ENCODE results near the gene AFF3. TPM values are rescaled to one million over a fixed set of nuclear protein-coding genes. Genes with fewer than 3 reads are reported as not detected.

The AFF3 gene
- total and polyA plus RNA-seq, 10 of the 15 experiments (the other 5 are each of a cell fraction or from before 2014, with no cell fraction given), result 0.26 to 5.5 (median 3.0) TPM

GRCh38 chr2:100017633-100018032 is 124.8 kb downstream of the AFF3 start:
- no peaks in the 10 kb centered on the region for H3K4me1 ChIP-seq (ENCODE audit: control insufficient read depth, insufficient read depth, low read length)
- ChIA-PET CTCF (no interaction called here), RAD21 (ENCODE audit: unreplicated experiment) (no interaction called here), SMC1A (ENCODE audit: uncharacterized antibody, unreplicated experiment) (no interaction called here), POLR2A (no interaction called here)
- no peak overlapping the region for H3K9ac ChIP-seq (ENCODE audit: control insufficient read depth, insufficient read depth, low read length)
- no peaks in the 10 kb centered on the region; the same call in 2 of the 3 replicates for H3K9me3 ChIP-seq (replicated peaks; ENCODE audit: control insufficient read depth, insufficient read depth, low read length)
- no peaks in the 10 kb centered on the region for H3K27me3 ChIP-seq (replicated peaks in 1 of 2; ENCODE audit: control insufficient read depth in 2 of 2, insufficient read depth in 2 of 2, low read length in 1 of 2)
- no peak overlapping the region for H3K27ac ChIP-seq (ENCODE audit: control insufficient read depth, insufficient read depth)
- intact Hi-C loops (cut with micrococcal nuclease; ENCODE audit: unreplicated experiment), result no loop called here
- H3K4me3 ChIP-seq, result no peak overlapping the region
- no TSS peak for BruUV-seq (replicated peaks)
- DNase-seq (ENCODE audit: low read depth, low spot score), result no peak
- 60% methylated on average over 1 of the region's 1 CpG for WGBS (ENCODE audit: insufficient coverage, insufficient replicate concordance, low lambda C conversion rate, missing lambda C conversion rate)
- FAIRE-seq, result peak; percentile 38
- H3K4me2 ChIP-seq (ENCODE audit: control insufficient read depth, insufficient read depth), result no peak overlapping the region
- in situ Hi-C loops (cut with MboI), result no loop called here
- H3K79me2 ChIP-seq (ENCODE audit: control insufficient read depth, insufficient read depth, low read length), result no peaks in the 10 kb centered on the region
- no peak for ATAC-seq
- no peaks in the 10 kb centered on the region for H4K20me1 ChIP-seq (ENCODE audit: control insufficient read depth, insufficient read depth)
- no peaks in the 10 kb centered on the region for H3K36me3 ChIP-seq (ENCODE audit: control insufficient read depth in 2 of 2, insufficient read depth in 2 of 2, low read length in 1 of 2)
- no peak for TF ChIP-seq NFYB (IDR thresholded peaks at IDR 0.05; ENCODE audit: insufficient read depth, low read depth, low read length)
- TF ChIP-seq SIN3A (IDR thresholded peaks at IDR 0.05; ENCODE audit: low read depth, low read length), result no peak
- no peak for TF ChIP-seq ATF3 (IDR thresholded peaks at IDR 0.05; ENCODE audit: borderline replicate concordance, extremely low read depth, low read depth, low read length)
- TF ChIP-seq ELK1 (IDR thresholded peaks at IDR 0.05; ENCODE audit: low read depth, low read length), result no peak
- no peak overlapping the region for H2AFZ ChIP-seq (ENCODE audit: control insufficient read depth, low read depth, low read length)

- FAIRE-seq, result no peak
- Histone ChIP-seq H2AFZ (ENCODE audit: control insufficient read depth, low read depth, low read length) (no peak overlapping the region), H3K36me3 (ENCODE audit: control insufficient read depth in 2 of 2, insufficient read depth in 2 of 2, low read length in 1 of 2) (no peaks in the 10 kb centered on the region), H3K4me3 (no peak overlapping the region), H3K27ac (ENCODE audit: control insufficient read depth, insufficient read depth) (no peak overlapping the region), H3K79me2 (ENCODE audit: control insufficient read depth, insufficient read depth, low read length) (no peaks in the 10 kb centered on the region), H4K20me1 (ENCODE audit: control insufficient read depth, insufficient read depth) (no peaks in the 10 kb centered on the region), H3K4me1 (ENCODE audit: control insufficient read depth, insufficient read depth, low read length) (no peaks in the 10 kb centered on the region), H3K9me3 (replicated peaks; ENCODE audit: control insufficient read depth, insufficient read depth, low read length) (no peaks in the 10 kb centered on the region; the same call in 2 of the 3 replicates), H3K9ac (ENCODE audit: control insufficient read depth, insufficient read depth, low read length) (no peak overlapping the region), H3K27me3 (replicated peaks in 1 of 2; ENCODE audit: control insufficient read depth in 2 of 2, insufficient read depth in 2 of 2, low read length in 1 of 2) (no peaks in the 10 kb centered on the region), H3K4me2 (ENCODE audit: control insufficient read depth, insufficient read depth) (no peak overlapping the region)
- intact Hi-C loops (cut with micrococcal nuclease; ENCODE audit: unreplicated experiment), result no loop called here
- BruUV-seq (replicated peaks), result no TSS peak
- POLR2A ChIA-PET, result no interaction called here
- no peak for TF ChIP-seq CREM (IDR thresholded peaks at IDR 0.05; ENCODE audit: low read depth)
- TF ChIP-seq NKRF (conservative IDR thresholded peaks at IDR 0.05), result no peak
- no peak for TF ChIP-seq ZBTB11 (CRISPR knock-in tag; IDR thresholded peaks at IDR 0.05)
- no peak for DNase-seq (ENCODE audit: low read depth, low spot score)
- ATAC-seq, result no peak
- in situ Hi-C loops (cut with MboI), result no loop called here
- RAD21 ChIA-PET (ENCODE audit: unreplicated experiment), result no interaction called here
- 59% methylated on average over 3 of the region's 3 CpGs for WGBS (ENCODE audit: insufficient coverage, insufficient replicate concordance, low lambda C conversion rate, missing lambda C conversion rate)
- CTCF ChIA-PET, result no interaction called here
- SMC1A ChIA-PET (ENCODE audit: uncharacterized antibody, unreplicated experiment), result no interaction called here
Observed at GRCh38 chr2:100016756-100017155, 125.6 kb downstream of the AFF3 start.

All from GM12878 (cell line).